Measurements from ENCODE around the gene ARHGEF7.

The ARHGEF7 gene

DNA sequence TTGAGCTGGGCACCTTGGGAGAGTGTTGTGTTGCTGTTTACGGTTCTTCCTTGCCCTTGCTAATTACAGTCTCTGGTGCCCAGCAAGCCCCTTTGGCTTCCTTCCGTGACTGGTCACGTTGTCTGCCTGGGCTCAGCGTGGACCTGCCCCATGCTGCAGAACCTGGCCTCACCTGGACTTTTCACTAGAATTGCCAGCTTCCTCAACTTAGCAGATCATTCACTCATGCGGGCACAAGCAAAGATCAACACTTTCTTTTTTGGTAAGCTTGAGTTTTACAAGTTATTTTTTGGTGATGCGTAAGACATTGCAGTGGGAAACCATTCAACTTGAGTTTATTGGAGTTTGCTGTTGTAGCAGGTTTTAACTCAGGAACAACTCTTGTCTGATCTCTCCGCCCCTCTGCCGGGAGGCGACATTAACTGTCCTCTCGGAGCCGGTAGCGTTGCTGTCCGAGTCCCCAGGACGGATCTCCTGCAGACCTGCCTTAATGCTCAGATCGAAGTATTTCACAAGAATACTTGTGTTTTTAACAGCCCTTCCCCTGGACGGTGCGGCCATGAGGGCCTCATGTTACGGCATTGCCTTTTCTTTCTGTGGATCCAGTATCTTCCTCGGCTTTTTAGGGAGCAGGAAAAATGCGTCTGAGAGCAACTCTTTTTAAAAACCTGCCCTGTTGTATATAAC, 189.6 kb downstream of the ARHGEF7 start:
- no peak overlapping the region for H3K4me2 ChIP-seq (ENCODE audit: low read length)
- peaks cover 9% of the 10 kb centered on the region for H3K36me3 ChIP-seq (ENCODE audit: control insufficient read depth, insufficient read depth, low read length)
- WGBS (ENCODE audit: extremely low coverage, insufficient coverage, low lambda C conversion rate), result no CpG with 5 or more reads among the region's 20 CpGs

DNA sequence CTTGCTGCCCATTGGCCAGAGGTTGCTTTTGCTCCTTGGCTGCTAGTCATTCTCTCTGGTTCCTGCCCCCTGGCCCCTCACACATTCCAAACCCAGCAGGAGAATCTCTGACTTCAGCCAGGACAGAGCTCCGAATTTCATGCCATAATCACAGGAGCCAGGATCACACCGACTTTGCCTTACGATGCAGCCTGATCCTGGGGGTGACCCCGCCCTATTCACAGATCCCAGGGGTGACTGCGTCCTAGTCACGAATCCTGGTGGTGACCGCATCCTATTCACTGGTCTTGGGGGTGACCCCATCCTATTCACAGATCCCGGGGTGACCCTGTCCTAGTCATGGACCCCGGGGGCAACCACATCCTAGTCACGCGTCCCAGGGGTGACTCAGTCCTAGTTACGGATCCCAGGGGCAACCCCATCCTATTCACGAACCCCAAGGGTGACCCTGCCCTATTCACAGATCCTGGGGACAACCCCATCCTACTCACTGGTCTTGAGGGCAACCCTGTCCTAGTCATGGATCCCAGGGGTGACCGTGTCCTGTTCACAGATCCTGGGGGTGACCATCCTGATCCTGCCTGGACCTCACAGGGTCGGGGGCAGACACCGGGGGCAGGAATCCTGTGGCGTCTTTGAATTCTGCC, 198.0 kb downstream of the ARHGEF7 start:
- Histone ChIP-seq H4K8ac (ENCODE audit: low read depth, low read length) (no peak overlapping the region), H3K9ac (ENCODE audit: low read length) (no peak overlapping the region), H3K27ac (ENCODE audit: low read depth, low read length) (no peak overlapping the region), H3K23ac (ENCODE audit: low read length) (no peak overlapping the region), H3K4me1 (ENCODE audit: control insufficient read depth, low read depth, low read length) (no peaks in the 10 kb centered on the region), H3K79me1 (ENCODE audit: low read length) (no peaks in the 10 kb centered on the region), H3K36me3 (ENCODE audit: control insufficient read depth, insufficient read depth, low read length) (no peaks in the 10 kb centered on the region), H2BK15ac (replicated peaks; ENCODE audit: low read depth) (no peak overlapping the region), H3K4me2 (ENCODE audit: low read length) (no peak overlapping the region), H2AK5ac (ENCODE audit: low read length) (no peak overlapping the region), H3K4ac (ENCODE audit: low read depth, low read length) (no peak overlapping the region), H2BK5ac (ENCODE audit: low read length) (no peak overlapping the region), H3K4me3 (ENCODE audit: low read length) (no peak overlapping the region), H3K56ac (ENCODE audit: low read length) (no peak overlapping the region), H3K27me3 (ENCODE audit: insufficient read depth, low read length, poor library complexity) (no peaks in the 10 kb centered on the region), H2BK120ac (ENCODE audit: low read depth, low read length) (no peak overlapping the region), H4K5ac (ENCODE audit: low read length) (no peak overlapping the region), H3K79me2 (ENCODE audit: control insufficient read depth, insufficient read depth, low read length) (no peaks in the 10 kb centered on the region), H3K18ac (ENCODE audit: low read length) (no peak overlapping the region)
- WGBS (ENCODE audit: extremely low coverage, insufficient coverage, low lambda C conversion rate), result no CpG with 5 or more reads among the region's 17 CpGs
- peak; percentile 13 for DNase-seq

More for the DNA sequence above, 189.6 kb downstream of the ARHGEF7 start:
- no peaks in the 10 kb centered on the region for H3K27me3 ChIP-seq (ENCODE audit: insufficient read depth, low read length, poor library complexity)
- no peaks in the 10 kb centered on the region for H3K79me1 ChIP-seq (ENCODE audit: low read length)
- no peak overlapping the region for H3K9ac ChIP-seq (ENCODE audit: low read length)
- no peak overlapping the region for H3K18ac ChIP-seq (ENCODE audit: low read length)
- no peak overlapping the region for H2BK120ac ChIP-seq (ENCODE audit: low read depth, low read length)
- H4K5ac ChIP-seq (ENCODE audit: low read length), result no peak overlapping the region
- H3K79me2 ChIP-seq (ENCODE audit: control insufficient read depth, insufficient read depth, low read length), result no peaks in the 10 kb centered on the region
- no peak overlapping the region for H3K27ac ChIP-seq (ENCODE audit: low read depth, low read length)
- no peak overlapping the region for H2BK5ac ChIP-seq (ENCODE audit: low read length)
- DNase-seq, result no peak
- H3K4me3 ChIP-seq (ENCODE audit: low read length), result no peak overlapping the region
- no peak overlapping the region for H4K8ac ChIP-seq (ENCODE audit: low read depth, low read length)
- no peak overlapping the region for H3K4ac ChIP-seq (ENCODE audit: low read depth, low read length)
- H3K4me1 ChIP-seq (ENCODE audit: control insufficient read depth, low read depth, low read length), result no peaks in the 10 kb centered on the region
- no peak overlapping the region for H2BK15ac ChIP-seq (replicated peaks; ENCODE audit: low read depth)
- H3K56ac ChIP-seq (ENCODE audit: low read length), result no peak overlapping the region
- no peak overlapping the region for H3K23ac ChIP-seq (ENCODE audit: low read length)
- H2AK5ac ChIP-seq (ENCODE audit: low read length), result no peak overlapping the region

DNA sequence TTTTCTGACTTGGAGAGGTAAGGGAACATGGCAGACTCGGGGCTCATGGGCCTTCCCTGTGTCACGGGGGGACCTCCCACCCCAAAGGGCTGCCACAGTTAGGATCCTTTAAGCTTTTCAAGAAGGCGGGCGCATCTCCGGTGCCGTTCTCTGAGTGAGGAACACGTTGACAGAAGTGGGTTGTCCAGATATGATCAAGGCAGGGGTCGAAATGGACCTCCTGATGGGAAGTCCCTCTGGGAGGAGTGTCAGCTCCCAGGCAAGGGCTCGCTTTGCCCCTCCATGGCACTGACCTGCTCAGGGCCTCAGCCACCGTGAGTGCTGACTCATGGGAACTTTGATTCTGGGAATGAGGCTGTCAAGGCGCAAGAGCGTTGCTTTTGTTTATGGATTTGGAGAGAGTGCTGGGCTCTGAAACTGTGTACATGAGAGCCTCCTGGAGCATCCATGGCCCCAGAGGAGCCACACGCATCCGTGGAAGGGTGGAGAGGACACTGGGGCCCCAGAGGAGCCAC, 198.9 kb downstream of the ARHGEF7 start:
- H2AK5ac ChIP-seq (ENCODE audit: low read length), result no peak overlapping the region
- no peak overlapping the region for H3K4me3 ChIP-seq (ENCODE audit: low read length)
- H3K27ac ChIP-seq (ENCODE audit: low read depth, low read length), result no peak overlapping the region
- no peak overlapping the region for H2BK5ac ChIP-seq (ENCODE audit: low read length)
- H2BK15ac ChIP-seq (replicated peaks; ENCODE audit: low read depth), result no peak overlapping the region
- H3K56ac ChIP-seq (ENCODE audit: low read length), result no peak overlapping the region
- DNase-seq, result no peak
- no peak overlapping the region for H4K8ac ChIP-seq (ENCODE audit: low read depth, low read length)
- no peak overlapping the region for H3K9ac ChIP-seq (ENCODE audit: low read length)
- H3K23ac ChIP-seq (ENCODE audit: low read length), result no peak overlapping the region
- no peaks in the 10 kb centered on the region for H3K79me1 ChIP-seq (ENCODE audit: low read length)
- no peaks in the 10 kb centered on the region for H3K4me1 ChIP-seq (ENCODE audit: control insufficient read depth, low read depth, low read length)
- H3K79me2 ChIP-seq (ENCODE audit: control insufficient read depth, insufficient read depth, low read length), result no peaks in the 10 kb centered on the region
- H4K5ac ChIP-seq (ENCODE audit: low read length), result no peak overlapping the region
- no peak overlapping the region for H2BK120ac ChIP-seq (ENCODE audit: low read depth, low read length)
- no peaks in the 10 kb centered on the region for H3K27me3 ChIP-seq (ENCODE audit: insufficient read depth, low read length, poor library complexity)
- no peak overlapping the region for H3K4me2 ChIP-seq (ENCODE audit: low read length)
- no peaks in the 10 kb centered on the region for H3K36me3 ChIP-seq (ENCODE audit: control insufficient read depth, insufficient read depth, low read length)
- no peak overlapping the region for H3K4ac ChIP-seq (ENCODE audit: low read depth, low read length)
- H3K18ac ChIP-seq (ENCODE audit: low read length), result no peak overlapping the region
- no CpG with 5 or more reads among the region's 14 CpGs for WGBS (ENCODE audit: extremely low coverage, insufficient coverage, low lambda C conversion rate)

DNA sequence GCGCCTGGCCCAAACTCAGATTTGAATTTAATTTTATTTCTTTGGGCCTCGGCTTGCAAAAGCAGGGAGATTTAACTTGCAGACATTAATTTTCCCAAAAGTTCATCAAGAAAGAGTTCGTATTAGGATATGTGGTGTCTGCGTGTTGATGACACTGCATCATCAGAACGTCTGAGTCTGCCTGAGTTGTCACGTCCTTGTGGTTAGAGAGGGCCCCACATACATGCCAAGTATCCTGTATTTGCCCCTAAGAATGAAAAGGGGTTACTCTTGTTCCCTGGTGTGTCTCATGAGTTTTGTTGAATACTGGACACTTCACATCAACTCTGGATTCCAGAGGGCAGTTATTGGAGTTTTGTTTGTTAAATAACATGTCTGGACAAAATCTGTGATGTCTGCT, 199.7 kb downstream of the ARHGEF7 start:
- Histone ChIP-seq H3K23ac (ENCODE audit: low read length) (no peak overlapping the region), H2BK5ac (ENCODE audit: low read length) (no peak overlapping the region), H3K4ac (ENCODE audit: low read depth, low read length) (no peak overlapping the region), H3K9ac (ENCODE audit: low read length) (no peak overlapping the region), H3K27ac (ENCODE audit: low read depth, low read length) (no peak overlapping the region), H4K5ac (ENCODE audit: low read length) (no peak overlapping the region), H2BK120ac (ENCODE audit: low read depth, low read length) (no peak overlapping the region), H2BK15ac (replicated peaks; ENCODE audit: low read depth) (no peak overlapping the region), H3K4me1 (ENCODE audit: control insufficient read depth, low read depth, low read length) (no peaks in the 10 kb centered on the region), H2AK5ac (ENCODE audit: low read length) (no peak overlapping the region), H3K79me2 (ENCODE audit: control insufficient read depth, insufficient read depth, low read length) (no peaks in the 10 kb centered on the region), H3K27me3 (ENCODE audit: insufficient read depth, low read length, poor library complexity) (no peaks in the 10 kb centered on the region), H3K36me3 (ENCODE audit: control insufficient read depth, insufficient read depth, low read length) (no peaks in the 10 kb centered on the region), H3K79me1 (ENCODE audit: low read length) (no peaks in the 10 kb centered on the region), H4K8ac (ENCODE audit: low read depth, low read length) (no peak overlapping the region), H3K4me3 (ENCODE audit: low read length) (no peak overlapping the region), H3K18ac (ENCODE audit: low read length) (no peak overlapping the region), H3K56ac (ENCODE audit: low read length) (no peak overlapping the region), H3K4me2 (ENCODE audit: low read length) (no peak overlapping the region)
- no peak for DNase-seq
- no CpG with 5 or more reads among the region's 6 CpGs for WGBS (ENCODE audit: extremely low coverage, insufficient coverage, low lambda C conversion rate)

DNA sequence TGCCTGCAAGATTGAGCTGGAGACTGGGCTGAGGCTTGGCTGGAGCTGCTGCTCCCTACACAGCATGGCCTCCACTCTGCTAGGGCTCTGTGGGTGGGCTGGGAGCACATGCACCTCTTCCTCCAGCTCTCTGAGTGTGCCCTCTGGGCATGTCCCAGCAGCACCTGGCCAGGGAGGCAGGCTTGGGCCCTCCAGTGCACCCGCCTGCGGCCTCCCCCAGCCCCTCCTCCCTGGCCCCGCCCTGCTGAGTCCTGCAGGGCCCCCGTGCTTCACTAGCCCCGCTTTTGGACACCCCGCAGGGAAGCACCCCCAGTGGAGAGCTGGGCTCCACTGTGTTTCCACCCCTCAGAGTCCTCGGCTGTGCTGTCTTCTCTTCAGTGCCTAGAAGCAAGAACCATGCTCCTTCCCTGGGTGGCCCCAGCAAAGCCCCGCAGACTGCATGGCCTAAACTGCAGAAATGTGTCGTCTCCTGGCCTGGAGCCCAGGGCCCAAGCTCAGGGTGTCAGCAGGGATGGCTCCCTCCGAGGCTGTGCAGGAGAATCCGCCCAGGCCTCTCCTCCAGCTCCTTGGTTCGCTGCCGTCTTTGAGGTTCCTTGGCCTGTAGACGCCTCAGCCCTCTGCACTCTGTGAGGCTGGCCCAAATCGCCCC, 200.4 kb downstream of the ARHGEF7 start:
- no peak overlapping the region for H3K4me3 ChIP-seq (ENCODE audit: low read length)
- no peak overlapping the region for H2BK120ac ChIP-seq (ENCODE audit: low read depth, low read length)
- no peak overlapping the region for H3K9ac ChIP-seq (ENCODE audit: low read length)
- no peak overlapping the region for H4K5ac ChIP-seq (ENCODE audit: low read length)
- no peaks in the 10 kb centered on the region for H3K4me1 ChIP-seq (ENCODE audit: control insufficient read depth, low read depth, low read length)
- no peak overlapping the region for H3K4ac ChIP-seq (ENCODE audit: low read depth, low read length)
- no peak overlapping the region for H2AK5ac ChIP-seq (ENCODE audit: low read length)
- no peaks in the 10 kb centered on the region for H3K79me2 ChIP-seq (ENCODE audit: control insufficient read depth, insufficient read depth, low read length)
- H3K27ac ChIP-seq (ENCODE audit: low read depth, low read length), result no peak overlapping the region
- no CpG with 5 or more reads among the region's 15 CpGs for WGBS (ENCODE audit: extremely low coverage, insufficient coverage, low lambda C conversion rate)
- no peak for DNase-seq
- no peak overlapping the region for H3K56ac ChIP-seq (ENCODE audit: low read length)
- no peak overlapping the region for H3K4me2 ChIP-seq (ENCODE audit: low read length)
- H3K79me1 ChIP-seq (ENCODE audit: low read length), result no peaks in the 10 kb centered on the region
- H3K27me3 ChIP-seq (ENCODE audit: insufficient read depth, low read length, poor library complexity), result no peaks in the 10 kb centered on the region
- no peak overlapping the region for H3K23ac ChIP-seq (ENCODE audit: low read length)
- H2BK5ac ChIP-seq (ENCODE audit: low read length), result no peak overlapping the region
- H4K8ac ChIP-seq (ENCODE audit: low read depth, low read length), result no peak overlapping the region
- H3K36me3 ChIP-seq (ENCODE audit: control insufficient read depth, insufficient read depth, low read length), result no peaks in the 10 kb centered on the region
- H3K18ac ChIP-seq (ENCODE audit: low read length), result no peak overlapping the region
- H2BK15ac ChIP-seq (replicated peaks; ENCODE audit: low read depth), result no peak overlapping the region

Measured in mesendoderm (in vitro differentiated cells).